WTC11 (cell line): ENCODE results near the gene CAMK2A. TPM values are rescaled to one million over a fixed set of nuclear protein-coding genes. Genes with fewer than 3 reads are reported as not detected.

ENCODE experiments used
- AFF4 ChIP-seq: sonication (generic); formaldehyde crosslinking; IDR thresholded peaks from 2 replicates; pipeline ENCODE4 v1.8.1; 2023; ENCODE audit warnings: mild to moderate bottlenecking, missing genetic modification reagents, borderline replicate concordance
- ARID4B ChIP-seq: sonication (generic); formaldehyde crosslinking; IDR thresholded peaks from 2 replicates; pipeline ENCODE4 v1.8.0; 2023; ENCODE audit warnings: missing genetic modification reagents, mild to moderate bottlenecking, borderline replicate concordance
- CREM ChIP-seq: sonication (generic); formaldehyde crosslinking; IDR thresholded peaks from 2 replicates; pipeline ENCODE4 v1.8.1; 2022; ENCODE audit warnings: mild to moderate bottlenecking, missing genetic modification reagents, moderate library complexity
- E2F4 ChIP-seq: sonication (generic); formaldehyde crosslinking; IDR thresholded peaks from 2 replicates; pipeline ENCODE4 v1.8.1; 2022; ENCODE audit warnings: low read depth, mild to moderate bottlenecking, moderate library complexity, missing genetic modification reagents, borderline replicate concordance
- EMX1 ChIP-seq: fragments of 250-450 bp; sonication (Bioruptor Pico); IDR thresholded peaks from 2 replicates; pipeline ENCODE4 v1.8.0; 2021; ENCODE audit warnings: mild to moderate bottlenecking
- ERG ChIP-seq: fragments of 250-450 bp; sonication (Bioruptor Pico); IDR thresholded peaks from 2 replicates; pipeline ENCODE4 v1.8.0; 2021; ENCODE audit warnings: mild to moderate bottlenecking
- ESRRA ChIP-seq: sonication (generic); formaldehyde crosslinking; IDR thresholded peaks from 2 replicates; pipeline ENCODE4 v1.8.1; 2022; ENCODE audit warnings: mild to moderate bottlenecking, missing genetic modification reagents, borderline replicate concordance
- GABPB1 ChIP-seq: sonication (generic); formaldehyde crosslinking; IDR thresholded peaks from 2 replicates; pipeline ENCODE4 v1.8.1; 2023; ENCODE audit warnings: mild to moderate bottlenecking, missing genetic modification reagents
- GRHL2 ChIP-seq: fragments of 250-450 bp; sonication (Bioruptor Pico); IDR thresholded peaks from 2 replicates; pipeline ENCODE4 v1.8.0; 2022; ENCODE audit warnings: mild to moderate bottlenecking, moderate library complexity; ENCODE audit not compliant: insufficient replicate concordance, severe bottlenecking
- JAZF1 ChIP-seq: fragments of 250-450 bp; sonication (Bioruptor Pico); IDR thresholded peaks from 2 replicates; pipeline ENCODE4 v1.9.0; 2021; ENCODE audit warnings: moderate library complexity, mild to moderate bottlenecking, inconsistent platforms
- MAX ChIP-seq: sonication (generic); formaldehyde crosslinking; IDR thresholded peaks from 2 replicates; pipeline ENCODE4 v1.8.0; 2022; ENCODE audit warnings: mild to moderate bottlenecking, missing genetic modification reagents
- MXD4 ChIP-seq: fragments of 250-450 bp; sonication (Bioruptor Pico); IDR thresholded peaks from 2 replicates; pipeline ENCODE4 v1.8.0; 2021; ENCODE audit warnings: mild to moderate bottlenecking, moderate library complexity, borderline replicate concordance
- NFATC4 ChIP-seq: fragments of 250-450 bp; sonication (Bioruptor Pico); IDR thresholded peaks from 2 replicates; pipeline ENCODE4 v1.9.0; 2021; ENCODE audit warnings: mild to moderate bottlenecking
- OVOL2 ChIP-seq: fragments of 250-450 bp; sonication (Bioruptor Pico); IDR thresholded peaks from 2 replicates; pipeline ENCODE4 v1.9.0; 2021; ENCODE audit warnings: mild to moderate bottlenecking, borderline replicate concordance
- PREB ChIP-seq: sonication (generic); formaldehyde crosslinking; IDR thresholded peaks from 2 replicates; pipeline ENCODE4 v1.8.1; 2022; ENCODE audit warnings: mild to moderate bottlenecking, missing genetic modification reagents, moderate library complexity, borderline replicate concordance
- SP1 ChIP-seq: sonication (generic); formaldehyde crosslinking; conservative IDR thresholded peaks from 2 replicates; pipeline ENCODE4 v1.8.1; 2022; ENCODE audit warnings: missing genetic modification reagents
- TCF7 ChIP-seq: sonication (generic); formaldehyde crosslinking; IDR thresholded peaks from 2 replicates; pipeline ENCODE4 v1.8.0; 2022; ENCODE audit warnings: mild to moderate bottlenecking, low read depth, missing genetic modification reagents, moderate library complexity
- USF1 ChIP-seq: sonication (generic); formaldehyde crosslinking; IDR thresholded peaks from 2 replicates; pipeline ENCODE4 v1.8.0; 2022; ENCODE audit warnings: mild to moderate bottlenecking, missing genetic modification reagents
- ZNF138 ChIP-seq: sonication (generic); formaldehyde crosslinking; conservative IDR thresholded peaks from 2 replicates; pipeline ENCODE4 v1.8.1; 2022; ENCODE audit warnings: mild to moderate bottlenecking, moderate library complexity, missing genetic modification reagents
- ZNF219 ChIP-seq: sonication (generic); formaldehyde crosslinking; IDR thresholded peaks from 2 replicates; pipeline ENCODE4 v1.8.0; 2023; ENCODE audit warnings: missing genetic modification reagents, mild to moderate bottlenecking, borderline replicate concordance
- ZNF317 ChIP-seq: sonication (generic); formaldehyde crosslinking; IDR thresholded peaks from 2 replicates; pipeline ENCODE4 v1.8.1; 2023; ENCODE audit warnings: low read depth, mild to moderate bottlenecking, moderate library complexity, missing genetic modification reagents, borderline replicate concordance
- ZNF396 ChIP-seq: fragments of 250-450 bp; sonication (Bioruptor Pico); IDR thresholded peaks from 2 replicates; pipeline ENCODE4 v1.8.0; 2021; ENCODE audit warnings: mild to moderate bottlenecking, moderate library complexity, borderline replicate concordance
- ZNF425 ChIP-seq: fragments of 250-450 bp; sonication (Bioruptor Pico); conservative IDR thresholded peaks from 2 replicates; pipeline ENCODE4 v1.9.0; 2021; ENCODE audit warnings: mild to moderate bottlenecking
- total RNA-seq: library from RNA; stranded (reverse); gene quantifications from 3 replicates; pipeline ENCODE4 v1.2.3, GENCODE V29; 2021

CAMK2A gene
- total RNA-seq, 1 experiment from 2014 or later: 0.13 TPM

- no peak for TF ChIP-seq ZNF138 (CRISPR knock-in tag)
- TF ChIP-seq GRHL2 (CRISPR knock-in tag): no peak
- no peak for TF ChIP-seq E2F4 (CRISPR knock-in tag)
- no peak for TF ChIP-seq OVOL2
- TF ChIP-seq ESRRA (CRISPR knock-in tag): 0 out of 2 replicates have a peak, but pooled peaks have one; percentile 49
- no peak for TF ChIP-seq TCF7 (CRISPR knock-in tag)
- TF ChIP-seq ZNF396: no peak; the same call in 1 of the 2 replicates
- no peak for TF ChIP-seq PREB (CRISPR knock-in tag)
- TF ChIP-seq ZNF219 (CRISPR knock-in tag): no peak
- TF ChIP-seq ZNF317: no peak
- TF ChIP-seq EMX1: no peak
- no peak; the same call in 1 of the 2 replicates for TF ChIP-seq MAX (CRISPR knock-in tag)
- no peak; the same call in 1 of the 2 replicates for TF ChIP-seq SP1 (CRISPR knock-in tag)
- TF ChIP-seq MXD4: no peak
- TF ChIP-seq ZNF425: no peak
- TF ChIP-seq USF1 (CRISPR knock-in tag): no peak
- no peak for TF ChIP-seq CREM (CRISPR knock-in tag)
- TF ChIP-seq ERG (CRISPR knock-in tag): no peak
- no peak for TF ChIP-seq JAZF1 (CRISPR knock-in tag)
- TF ChIP-seq AFF4 (CRISPR knock-in tag): no peak
- no peak for TF ChIP-seq GABPB1 (CRISPR knock-in tag)
- no peak for TF ChIP-seq NFATC4 (CRISPR knock-in tag)
- peak; percentile 70; the same call in 1 of the 2 replicates for TF ChIP-seq ARID4B (CRISPR knock-in tag)
These were observed 12.9 kb upstream of the CAMK2A start, which contains the start of gene ARSI (continued) for GRCh38 chr5:150302301-150303069.
